ENCODE measurements around the gene SEMA5B. TPM values are rescaled to one million over a fixed set of nuclear protein-coding genes. Genes with fewer than 3 reads are reported as not detected.

Gene SEMA5B
- total RNA-seq, 1 experiment from 2014 or later = not detected

GRCh38 chr3:122987231-122987630 lies 40.3 kb downstream of the SEMA5B start:
- peaks cover 74% of the 10 kb centered on the region for H3K27me3 Mint-ChIP-seq (ENCODE audit: insufficient read depth, unreplicated experiment)
- no peak overlapping the region for H3K27ac Mint-ChIP-seq (ENCODE audit: low read depth, unreplicated experiment)
- ChIA-PET CTCF (interaction anchor here (0.7 kb wide), 2 partner anchors 131 to 309 kb away, joined by 3 to 5 read pairs; no protein-coding TSS in a partner anchor), POLR2A (no interaction called here)
- intact Hi-C loops (cut with micrococcal nuclease) = no loop called here
- DNase-seq (ENCODE audit: unreplicated experiment) = no peak
- H3K9me3 Mint-ChIP-seq (ENCODE audit: unreplicated experiment) = no peaks in the 10 kb centered on the region
- H3K36me3 Mint-ChIP-seq (ENCODE audit: insufficient read depth, unreplicated experiment) = no peaks in the 10 kb centered on the region
- H3K4me1 Mint-ChIP-seq (ENCODE audit: insufficient read depth, unreplicated experiment) = no peaks in the 10 kb centered on the region
- TF ChIP-seq CTCF (IDR thresholded peaks at IDR 0.05; ENCODE audit: unreplicated experiment) = no peak
- no TSS peak for BruUV-seq (replicated peaks)
- H3K4me3 Mint-ChIP-seq (ENCODE audit: unreplicated experiment) = no peak overlapping the region

GRCh38 chr3:122986693-122987179 lies 40.8 kb downstream of the SEMA5B start:
- POLR2A ChIA-PET = interaction anchor here (0.6 kb wide), 1 partner anchor 44 kb away, joined by 3 read pairs; no protein-coding TSS in a partner anchor
- no peak for TF ChIP-seq CTCF (IDR thresholded peaks at IDR 0.05; ENCODE audit: unreplicated experiment)
- no TSS peak for BruUV-seq (replicated peaks)
- Mint-ChIP-seq H3K36me3 (ENCODE audit: insufficient read depth, unreplicated experiment) (no peaks in the 10 kb centered on the region), H3K4me1 (ENCODE audit: insufficient read depth, unreplicated experiment) (no peaks in the 10 kb centered on the region), H3K9me3 (ENCODE audit: unreplicated experiment) (no peaks in the 10 kb centered on the region), H3K27ac (ENCODE audit: low read depth, unreplicated experiment) (no peak overlapping the region), H3K4me3 (ENCODE audit: unreplicated experiment) (no peak overlapping the region), H3K27me3 (ENCODE audit: insufficient read depth, unreplicated experiment) (peaks cover 69% of the 10 kb centered on the region)
- intact Hi-C loops (cut with micrococcal nuclease) = no loop called here
- CTCF ChIA-PET = interaction anchor here (0.7 kb wide), 2 partner anchors 132 to 309 kb away, joined by 3 to 5 read pairs; no protein-coding TSS in a partner anchor
- no peak for DNase-seq (ENCODE audit: unreplicated experiment)

DNA sequence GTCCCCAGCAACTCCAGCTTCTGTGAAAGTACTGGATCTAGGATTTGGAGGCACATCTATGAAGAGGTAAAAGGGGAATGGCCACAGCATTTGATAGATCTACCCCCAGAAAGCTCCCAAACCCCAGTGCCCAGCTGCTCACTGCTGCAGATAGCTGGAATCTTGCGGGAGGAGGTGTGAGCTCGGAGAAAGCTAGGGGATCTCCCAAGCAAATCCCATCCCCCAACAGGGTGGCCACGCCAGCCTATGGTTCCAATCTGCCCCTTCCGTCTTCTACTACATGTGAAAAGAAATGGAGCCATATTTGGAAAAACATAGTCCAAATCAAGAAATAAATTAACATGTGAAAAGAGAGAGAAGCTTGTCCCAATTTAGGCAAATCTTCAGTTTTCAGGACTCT lies 42.0 kb downstream of the SEMA5B start:
- intact Hi-C loops (cut with micrococcal nuclease) = no loop called here
- CTCF ChIA-PET = interaction anchor here (1.2 kb wide), 1 partner anchor 39 kb away, joined by 3 read pairs; no protein-coding TSS in a partner anchor

DNA sequence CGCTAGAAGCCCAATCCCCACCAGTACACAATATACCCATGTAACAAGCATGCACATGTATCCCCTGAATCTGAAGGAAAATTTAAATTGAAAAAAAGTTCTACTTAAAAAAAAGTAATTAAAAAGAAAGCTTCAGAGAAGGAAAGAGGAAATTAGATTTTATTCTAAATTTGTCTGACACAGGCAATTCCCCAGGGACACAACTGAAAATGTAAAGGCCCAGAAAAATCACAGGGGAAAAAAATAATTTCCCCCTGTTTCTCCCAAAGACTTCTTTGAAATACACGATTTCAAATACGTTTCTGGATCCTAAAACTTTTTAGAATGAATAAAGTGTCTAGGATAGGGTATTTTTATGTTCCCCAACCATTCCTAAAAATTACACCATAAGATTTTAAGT lies 42.9 kb downstream of the SEMA5B start:
- Mint-ChIP-seq H3K27me3 (ENCODE audit: insufficient read depth, unreplicated experiment) (peaks cover 48% of the 10 kb centered on the region), H3K4me1 (ENCODE audit: insufficient read depth, unreplicated experiment) (peaks cover 5% of the 10 kb centered on the region), H3K36me3 (ENCODE audit: insufficient read depth, unreplicated experiment) (no peaks in the 10 kb centered on the region), H3K9me3 (ENCODE audit: unreplicated experiment) (no peaks in the 10 kb centered on the region), H3K4me3 (ENCODE audit: unreplicated experiment) (no peak overlapping the region), H3K27ac (ENCODE audit: low read depth, unreplicated experiment) (no peak overlapping the region)
- no TSS peak for BruUV-seq (replicated peaks)
- DNase-seq (ENCODE audit: unreplicated experiment) = no peak
- TF ChIP-seq CTCF (IDR thresholded peaks at IDR 0.05; ENCODE audit: unreplicated experiment) = no peak
- ChIA-PET CTCF (interaction anchor here (1.2 kb wide), 1 partner anchor 40 kb away, joined by 3 read pairs; no protein-coding TSS in a partner anchor), POLR2A (interaction anchor here (1.1 kb wide), 1 partner anchor 14 kb away, joined by 3 read pairs; no protein-coding TSS in a partner anchor)
- intact Hi-C loops (cut with micrococcal nuclease) = no loop called here

More for the DNA sequence above, 42.0 kb downstream of the SEMA5B start:
- H3K27me3 Mint-ChIP-seq (ENCODE audit: insufficient read depth, unreplicated experiment) = peaks cover 57% of the 10 kb centered on the region
- H3K4me1 Mint-ChIP-seq (ENCODE audit: insufficient read depth, unreplicated experiment) = no peaks in the 10 kb centered on the region
- H3K9me3 Mint-ChIP-seq (ENCODE audit: unreplicated experiment) = no peaks in the 10 kb centered on the region
- no peak for TF ChIP-seq CTCF (IDR thresholded peaks at IDR 0.05; ENCODE audit: unreplicated experiment)
- BruUV-seq (replicated peaks) = no TSS peak
- DNase-seq (ENCODE audit: unreplicated experiment) = no peak
- no peak overlapping the region for H3K27ac Mint-ChIP-seq (ENCODE audit: low read depth, unreplicated experiment)
- no peaks in the 10 kb centered on the region for H3K36me3 Mint-ChIP-seq (ENCODE audit: insufficient read depth, unreplicated experiment)
- POLR2A ChIA-PET = no interaction called here
- no peak overlapping the region for H3K4me3 Mint-ChIP-seq (ENCODE audit: unreplicated experiment)

All from MCF 10A (cell line).